GM12878 (cell line): ENCODE measurements around the gene PHF14. TPM values are rescaled to one million over a fixed set of nuclear protein-coding genes. Genes with fewer than 3 reads are reported as not detected.

Experiments
- ATAC-seq: fragments of 200-7000 bp; cut with Tn5 transposase; 3 replicates; pipeline ENCODE4 v1.9.1; 2020; ENCODE audit warnings: mild to moderate bottlenecking, moderate library complexity
- BruUV-seq: library from RNA; stranded (reverse); fragments of 400-500 nt; replicated peaks from 2 replicates; lab custom pipeline; 2021; lab: Mats Ljungman, UMichigan
- CTCF ChIA-PET: fragments of 300-600 bp; sonication (Branson Sonifier 250); formaldehyde crosslinking; extraction: SDS; loops from one replicate; lab custom pipeline; 2021; ENCODE audit warnings: inconsistent platforms; lab: Yijun Ruan, JAX
- POLR2A ChIA-PET: fragments of 350-600 bp; formaldehyde crosslinking; extraction: SDS; loops from one replicate; lab custom pipeline; 2021; ENCODE audit warnings: inconsistent platforms; lab: Charles Lee
- RAD21 ChIA-PET: fragments of 300-600 bp; sonication (Branson Sonifier 250); formaldehyde crosslinking; loops from one replicate; lab custom pipeline; 2023; ENCODE audit warnings: antibody characterized with exemption; ENCODE audit not compliant: unreplicated experiment; lab: Charles Lee
- SMC1A ChIA-PET: fragments of 300-600 bp; sonication (Branson Sonifier 250); formaldehyde crosslinking; loops from one replicate; lab custom pipeline; 2023; ENCODE audit not compliant: unreplicated experiment, uncharacterized antibody; lab: Charles Lee
- DNase-seq: peaks from one replicate; pipeline ENCODE4 v3.0.0-alpha.2; 2011; ENCODE audit warnings: low read depth, low spot score
- FAIRE-seq: peaks from 3 replicates; lab custom pipeline; 2011; peaks lifted over from hg19 to GRCh38; lab: Jason Lieb, UNC
- H2AFZ ChIP-seq: 2 replicates; pipeline ENCODE4 v1.6.0; 2011; ENCODE audit warnings: low read depth, low read length, control low read depth; ENCODE audit not compliant: control insufficient read depth
- H3K27ac ChIP-seq: 2 replicates; pipeline ENCODE4 v1.5.1; 2011; ENCODE audit warnings: control low read depth; ENCODE audit not compliant: control insufficient read depth, insufficient read depth
- H3K27me3 ChIP-seq, 2 experiments: replicated peaks in 1 of 2; 2 replicates each; pipeline versions ENCODE4 v1.6.0 to v1.6.1; 2011; ENCODE audit warnings: low read length in 1 of 2; ENCODE audit not compliant: control insufficient read depth in 2 of 2, insufficient read depth in 2 of 2
- H3K36me3 ChIP-seq, 2 experiments: 2 replicates each; pipeline ENCODE4 v1.5.1; 2011; ENCODE audit warnings: low read length in 1 of 2; ENCODE audit not compliant: control insufficient read depth in 2 of 2, insufficient read depth in 2 of 2
- H3K4me1 ChIP-seq: 2 replicates; pipeline ENCODE4 v1.6.1; 2011; ENCODE audit warnings: mild to moderate bottlenecking, low read length, moderate library complexity, mixed read lengths; ENCODE audit not compliant: control insufficient read depth, insufficient read depth
- H3K4me2 ChIP-seq: 2 replicates; pipeline ENCODE4 v1.6.0; 2011; ENCODE audit warnings: control low read depth; ENCODE audit not compliant: control insufficient read depth, insufficient read depth
- H3K4me3 ChIP-seq: fragments of 200-600 bp; sonication (generic); 2 replicates; pipeline ENCODE4 v1.5.1; 2016
- H3K79me2 ChIP-seq: 2 replicates; pipeline ENCODE4 v1.6.0; 2011; ENCODE audit warnings: low read length; ENCODE audit not compliant: control insufficient read depth, insufficient read depth
- H3K9ac ChIP-seq: 2 replicates; pipeline ENCODE4 v1.8.0; 2011; ENCODE audit warnings: low read length, control low read depth, mixed read lengths; ENCODE audit not compliant: control insufficient read depth, insufficient read depth
- H3K9me3 ChIP-seq: replicated peaks from 3 replicates; pipeline ENCODE4 v1.5.1; 2011; ENCODE audit warnings: mild to moderate bottlenecking, low read length; ENCODE audit not compliant: control insufficient read depth, insufficient read depth
- H4K20me1 ChIP-seq: 2 replicates; pipeline ENCODE4 v1.6.0; 2011; ENCODE audit not compliant: control insufficient read depth, insufficient read depth
- SIN3A ChIP-seq: IDR thresholded peaks from 2 replicates; pipeline ENCODE4 v1.6.1; 2012; ENCODE audit warnings: low read depth, low read length, improper control_type of control experiment
- SIX5 ChIP-seq: IDR thresholded peaks from 2 replicates; pipeline ENCODE4 v1.6.1; 2011; ENCODE audit warnings: mild to moderate bottlenecking, low read depth, low read length, moderate library complexity; ENCODE audit not compliant: severe bottlenecking
- SMARCA5 ChIP-seq: fragments of 450-650 bp; IDR thresholded peaks from 2 replicates; pipeline ENCODE4 v1.6.1; 2017; ENCODE audit warnings: mild to moderate bottlenecking
- ZSCAN29 ChIP-seq: fragments of 450-650 bp; IDR thresholded peaks from 2 replicates; pipeline ENCODE4 v1.6.1; 2017; ENCODE audit warnings: mild to moderate bottlenecking, moderate library complexity
- WGBS: methylation state at CpG from one replicate; pipeline ENCODE4 v1.1.6; 2016; ENCODE audit warnings: low lambda C conversion rate; ENCODE audit not compliant: insufficient replicate concordance, insufficient coverage; ENCODE audit errors: missing lambda C conversion rate; 5-methylcytosine and 5-hydroxymethylcytosine counted together
- in situ Hi-C: fragments of 300-500 bp; cut with MboI; formaldehyde crosslinking; loops from 9 replicates; pipeline ENCODE4 v1.14.3; 2018; ENCODE audit warnings: mixed read lengths
- intact Hi-C: fragments of 100-400 bp; cut with micrococcal nuclease; formaldehyde crosslinking; loops from one replicate; pipeline ENCODE4 v1.14.2; 2022; ENCODE audit not compliant: unreplicated experiment
- polyA plus RNA-seq, 11 experiments: library from polyadenylated mRNA; depleted of rRNA in 4 of 11; unstranded in 6 of 11; stranded (reverse) in 5 of 11; fragments of >200 nt; fragmentation: Nextera tagmentation in 4 of 11; fragmentation: Illumina TruSeq in 1 of 11; extraction: Ambion mirVana in 4 of 11; extraction: Trizol in 1 of 11; gene quantifications; 1 replicate in 1 of 11; 2 replicates in 10 of 11; pipeline versions ENCODE4 v1.2.1 to v1.2.3, GENCODE V29; 2011 to 2016; ENCODE audit warnings: inconsistent platforms in 2 of 11, missing spikeins in 2 of 11, low read depth in 1 of 11
- total RNA-seq, 4 experiments: library from RNA; depleted of rRNA in 3 of 4; stranded (reverse); fragments of >200 nt in 3 of 4; fragmentation: Illumina TruSeq in 1 of 4; extraction: Trizol in 1 of 4; gene quantifications; 2 replicates each; pipeline versions ENCODE4 v1.2.1 to v1.2.3, GENCODE V29; 2013 to 2021

Gene PHF14
- total and polyA plus RNA-seq, 10 of the 15 experiments (the other 5 are each of a cell fraction or from before 2014, with no cell fraction given): 21.3 to 47.1 (median 29.9) TPM

DNA sequence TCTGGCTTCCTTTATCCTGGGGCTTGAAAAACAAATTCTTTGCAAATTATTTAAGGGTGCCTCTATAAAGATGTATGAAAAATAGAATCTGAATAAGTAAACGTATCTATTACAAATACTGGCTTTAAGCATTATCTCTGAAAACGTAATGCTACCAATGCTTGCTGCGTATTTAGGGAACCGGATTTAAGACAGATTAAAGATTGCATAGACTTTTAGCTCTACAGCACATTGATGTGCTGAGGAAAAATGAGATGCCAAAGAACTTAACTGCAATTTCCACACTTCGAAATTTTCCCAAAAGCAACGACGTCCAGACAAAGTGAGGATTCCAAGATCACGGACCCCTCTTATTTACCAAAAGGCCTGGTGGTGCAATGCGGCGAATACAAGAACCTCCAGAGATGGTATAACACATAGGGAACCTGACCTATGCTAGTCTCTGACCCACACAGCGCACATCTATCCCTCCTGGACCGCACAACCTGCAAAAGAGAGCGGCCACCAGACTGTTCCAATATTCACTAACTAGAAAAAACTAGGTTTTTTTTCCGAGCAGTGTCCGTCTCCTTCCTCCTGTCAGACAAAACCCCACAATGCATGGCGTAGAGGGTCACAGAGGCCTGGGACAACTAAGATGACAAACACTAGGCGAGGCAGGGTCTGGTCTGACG, 34.3 kb upstream of the PHF14 start:
- in situ Hi-C loops (loop anchor here (25.0 kb wide), 1 partner anchor 398 kb away; no protein-coding TSS in a partner anchor), intact Hi-C loops (no loop called here)
- H4K20me1 ChIP-seq: no peaks in the 10 kb centered on the region
- TF ChIP-seq ZSCAN29 (peak; percentile 94), SMARCA5 (no peak), SIX5 (no peak), SIN3A (0 out of 2 replicates have a peak, but pooled peaks have one; percentile 53)
- TSS peak; percentile 66 for BruUV-seq
- 2% methylated on average over 18 of the region's 18 CpGs for WGBS
- DNase-seq (no peak), ATAC-seq (peak; percentile 53), FAIRE-seq (no peak)
- no peaks in the 10 kb centered on the region; a peak in 1 of 4 replicates for H3K36me3 ChIP-seq
- H2AFZ ChIP-seq: peak overlapping the region; percentile 98
- CTCF ChIA-PET: no interaction called here
- SMC1A ChIA-PET: interaction anchor here (0.5 to 4.6 kb wide), 6 partner anchors 9 to 273 kb away, joined by 3 to 29 read pairs (median 4); partner anchors contain the start of gene PHF14
- peak overlapping the region; percentile 87 for H3K4me2 ChIP-seq
- POLR2A ChIA-PET: interaction anchor here (0.7 to 2.8 kb wide), 6 partner anchors 9 to 46 kb away, joined by 3 to 22 read pairs (median 5); partner anchors contain the start of gene PHF14
- H3K4me3 ChIP-seq: peak overlapping the region; percentile 95
- no peaks in the 10 kb centered on the region for H3K27me3 ChIP-seq
- no peaks in the 10 kb centered on the region for H3K9me3 ChIP-seq
- peaks cover 3% of the 10 kb centered on the region; the same call in 1 of the 2 replicates for H3K4me1 ChIP-seq
- H3K9ac ChIP-seq: peak overlapping the region; percentile 91
- RAD21 ChIA-PET: interaction anchor here (1.5 to 2.6 kb wide), 4 partner anchors 11 to 38 kb away, joined by 3 to 15 read pairs (median 8); partner anchors contain the start of gene PHF14
- H3K27ac ChIP-seq: peak overlapping the region; percentile 98
- peaks cover 33% of the 10 kb centered on the region for H3K79me2 ChIP-seq
